ENCODE data around the gene SORCS1.

The SORCS1 gene

GRCh38 chr10:106727170-106727569 lies 437.3 kb downstream of the SORCS1 start:
- no peak for DNase-seq

- no peak for DNase-seq
Measured at GRCh38 chr10:106722524-106722923, 442.0 kb downstream of the SORCS1 start.

DNA sequence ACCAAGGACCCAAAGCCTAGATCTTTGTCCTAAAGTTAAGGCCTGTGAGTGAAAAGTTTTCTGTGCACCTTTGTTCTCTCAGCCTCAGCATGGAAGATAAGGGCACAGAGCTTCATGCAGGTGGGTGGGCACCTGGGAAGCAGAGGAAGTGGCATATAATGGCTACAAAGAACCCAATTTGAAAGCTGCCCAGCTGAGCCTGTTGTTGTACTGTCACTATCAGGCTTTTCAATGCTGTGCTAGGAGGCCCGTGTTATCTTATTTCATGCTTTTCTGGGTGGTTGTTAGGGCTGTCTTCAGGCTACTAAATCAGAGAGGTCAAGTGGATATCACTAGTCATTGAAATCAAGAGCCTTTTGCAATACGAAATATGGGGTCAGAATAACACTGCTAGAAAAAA lies 443.8 kb downstream of the SORCS1 start:
- DNase-seq: no peak

GRCh38 chr10:106716381-106716780 lies 448.1 kb downstream of the SORCS1 start:
- DNase-seq: no peak

DNA sequence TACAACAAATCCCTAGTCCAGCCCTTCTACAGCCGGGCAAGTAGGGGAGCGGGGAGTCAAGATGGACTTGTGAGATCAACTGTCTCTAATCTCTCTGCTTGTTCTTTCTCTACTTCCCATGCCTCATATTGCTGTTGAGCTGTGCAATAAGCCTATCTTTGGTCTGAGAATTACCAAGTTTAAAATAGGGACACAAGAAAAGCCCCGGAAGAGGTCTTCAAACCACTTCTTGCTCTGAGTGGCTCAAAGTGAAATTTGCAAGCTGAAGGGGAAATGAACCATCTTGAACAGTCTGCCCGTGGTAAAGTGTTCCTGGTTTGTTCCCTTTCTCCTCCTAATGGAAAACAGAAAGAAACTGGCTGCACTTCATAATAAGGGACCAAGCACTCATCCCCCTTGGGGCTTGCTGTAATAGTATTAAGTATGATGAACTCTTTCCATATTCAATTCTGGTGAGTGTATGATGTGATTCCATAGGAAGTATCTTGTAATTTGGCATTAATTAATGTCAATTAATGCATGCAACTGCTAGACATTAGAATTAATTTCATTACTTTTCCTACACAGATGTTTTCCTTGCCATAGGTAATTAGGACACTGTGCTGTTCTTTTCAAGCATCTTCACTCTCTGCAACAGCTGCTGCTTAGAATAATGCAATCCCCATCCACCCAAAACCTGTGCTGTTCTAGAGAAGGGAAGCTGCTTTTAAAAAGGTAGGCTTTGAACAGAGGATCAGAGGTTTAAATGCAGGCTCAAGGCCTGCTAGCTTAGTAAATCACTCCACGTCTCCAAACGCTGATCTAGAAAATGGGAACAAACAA lies 449.6 kb downstream of the SORCS1 start:
- peak in 1 of 4 experiments; percentile 5 for DNase-seq

GRCh38 chr10:106713846-106714245 lies 450.7 kb downstream of the SORCS1 start:
- DNase-seq: no peak

DNA sequence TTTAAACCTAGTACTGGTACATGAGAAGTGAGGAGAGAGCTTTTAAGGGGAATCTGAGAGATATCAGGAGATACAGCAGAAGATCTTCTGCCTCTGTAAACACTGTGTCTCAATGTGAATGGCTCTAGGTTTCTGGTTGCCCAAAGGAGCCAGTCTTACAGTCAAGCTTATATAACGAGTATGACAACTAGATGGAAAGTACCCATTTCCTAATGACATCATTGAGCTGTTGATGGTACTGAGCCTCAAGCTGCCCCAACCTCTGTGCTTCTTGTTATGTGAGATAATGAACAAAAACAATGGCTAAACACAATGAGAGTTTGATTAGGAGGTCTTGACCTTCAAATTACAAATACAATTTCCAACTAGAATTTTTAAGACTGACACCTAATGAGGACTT lies 451.5 kb downstream of the SORCS1 start:
- DNase-seq: peak in 1 of 4 experiments; percentile 1

DNA sequence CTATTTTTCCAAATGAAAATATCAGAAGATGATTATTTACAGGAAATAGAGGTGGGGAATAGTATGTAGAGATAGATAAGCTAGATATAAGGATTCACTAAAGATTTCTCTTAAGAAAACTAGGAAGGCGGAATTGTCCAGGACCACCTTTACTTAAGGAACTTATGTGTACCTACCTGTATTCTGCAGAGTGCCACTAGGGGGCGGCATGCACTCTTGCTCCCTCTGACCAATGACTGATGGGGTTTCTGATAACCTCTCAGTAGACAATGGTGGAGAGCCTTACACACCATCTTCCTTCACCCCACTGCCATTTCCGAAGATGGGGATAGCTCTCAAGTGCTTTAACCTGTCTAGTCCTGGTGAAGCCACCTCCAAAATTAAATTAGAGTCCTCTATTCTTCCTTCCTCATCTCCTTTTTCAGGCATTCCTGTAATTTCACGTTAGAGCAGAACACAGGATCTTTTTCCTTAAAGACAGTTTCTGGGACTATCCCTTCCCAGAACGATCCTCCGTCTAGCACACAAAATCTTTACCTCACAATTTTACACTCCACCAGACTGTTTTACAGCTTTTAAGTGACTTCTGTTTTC lies 453.1 kb downstream of the SORCS1 start:
- peak; percentile 53 to 78 (median 69) for DNase-seq

GRCh38 chr10:106708506-106708905 lies 456.0 kb downstream of the SORCS1 start:
- DNase-seq: no peak

GRCh38 chr10:106707657-106708056 lies 456.8 kb downstream of the SORCS1 start:
- DNase-seq: no peak

DNA sequence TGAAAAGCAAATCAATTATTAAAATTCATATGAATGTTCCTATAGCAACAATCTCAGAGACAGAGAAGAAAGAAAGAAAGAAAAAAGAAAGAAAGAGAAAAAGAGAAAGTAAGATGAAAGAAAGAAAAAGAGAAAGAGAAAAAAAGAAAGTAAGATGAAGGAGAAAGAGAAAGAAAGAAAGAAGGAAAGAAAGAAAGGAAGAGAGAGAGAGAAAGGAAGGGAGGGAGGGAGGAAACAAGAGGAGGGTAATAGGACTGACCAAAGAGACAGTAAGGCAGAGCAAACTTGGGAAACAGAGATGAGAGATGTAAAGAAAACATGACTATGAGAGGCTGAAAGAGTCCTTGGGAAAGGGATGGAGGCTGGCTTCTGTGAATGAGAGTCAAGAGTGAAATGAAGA lies 458.4 kb downstream of the SORCS1 start:
- DNase-seq: no peak

- DNase-seq: peak; percentile 67 to 78 (median 70)
Measured at GRCh38 chr10:106705681-106706100, 458.8 kb downstream of the SORCS1 start.

- DNase-seq: no peak
Measured at GRCh38 chr10:106696239-106696638, 468.3 kb downstream of the SORCS1 start.

- DNase-seq: no peak
Measured at GRCh38 chr10:106694696-106695095, 469.8 kb downstream of the SORCS1 start.

GRCh38 chr10:106682175-106682574 lies 482.3 kb downstream of the SORCS1 start:
- DNase-seq: no peak

- DNase-seq: no peak
Measured at GRCh38 chr10:106680061-106680460, 484.4 kb downstream of the SORCS1 start.

GRCh38 chr10:106679314-106679713 lies 485.2 kb downstream of the SORCS1 start:
- DNase-seq: no peak

DNA sequence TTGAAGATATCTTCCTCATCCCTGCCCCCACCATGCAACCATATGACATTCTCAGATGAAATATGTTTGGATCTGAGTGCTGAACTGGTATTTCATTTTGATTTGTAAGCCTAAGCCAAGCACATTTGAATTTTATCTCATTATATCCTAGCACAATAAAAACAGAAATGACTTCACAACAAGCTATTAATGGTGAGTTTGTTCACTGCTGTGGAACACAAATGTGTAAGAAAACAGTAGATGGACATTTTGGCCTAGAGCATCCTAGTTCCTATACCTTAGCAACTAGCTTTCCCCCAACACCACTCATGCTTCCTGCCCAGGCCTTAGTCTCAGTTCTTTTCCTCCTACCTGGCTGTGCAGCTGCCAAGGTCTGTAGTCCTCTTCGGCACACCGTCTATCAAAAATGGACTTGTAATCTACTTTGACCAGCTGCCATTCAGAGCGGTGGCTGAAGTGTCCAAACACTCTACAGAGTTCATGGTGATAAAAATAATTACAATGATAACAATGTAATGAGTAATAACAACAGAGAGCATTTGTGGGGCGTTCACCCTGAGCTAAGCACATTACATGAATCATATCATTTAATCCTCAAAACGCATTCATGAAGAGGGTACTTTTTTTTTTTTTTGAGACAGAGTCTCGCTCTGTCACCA lies 491.9 kb downstream of the SORCS1 start:
- DNase-seq: no peak

GRCh38 chr10:106661767-106662140 lies 502.8 kb downstream of the SORCS1 start:
- DNase-seq: no peak

GRCh38 chr10:106661133-106661766 lies 503.3 kb downstream of the SORCS1 start:
- no peak for DNase-seq

DNA sequence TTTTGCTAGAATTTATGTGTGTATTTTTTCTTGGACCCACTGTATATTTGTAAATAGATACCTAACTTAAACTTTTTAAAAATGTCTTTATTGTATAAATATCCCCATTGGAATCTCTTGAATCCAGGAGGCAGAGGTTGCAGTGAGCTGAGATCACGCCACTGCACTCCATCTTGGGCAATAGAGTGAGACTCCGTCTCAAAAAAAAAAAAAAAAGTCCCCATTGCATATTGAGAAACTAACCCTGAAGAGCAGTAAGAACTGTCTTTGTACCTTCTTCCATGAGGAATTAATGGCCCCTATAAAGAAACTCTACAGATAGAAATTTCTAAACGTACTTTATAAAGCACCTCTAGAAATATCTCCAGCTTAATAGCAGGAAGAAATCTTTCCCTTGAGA lies 504.0 kb downstream of the SORCS1 start:
- DNase-seq: no peak

DNA sequence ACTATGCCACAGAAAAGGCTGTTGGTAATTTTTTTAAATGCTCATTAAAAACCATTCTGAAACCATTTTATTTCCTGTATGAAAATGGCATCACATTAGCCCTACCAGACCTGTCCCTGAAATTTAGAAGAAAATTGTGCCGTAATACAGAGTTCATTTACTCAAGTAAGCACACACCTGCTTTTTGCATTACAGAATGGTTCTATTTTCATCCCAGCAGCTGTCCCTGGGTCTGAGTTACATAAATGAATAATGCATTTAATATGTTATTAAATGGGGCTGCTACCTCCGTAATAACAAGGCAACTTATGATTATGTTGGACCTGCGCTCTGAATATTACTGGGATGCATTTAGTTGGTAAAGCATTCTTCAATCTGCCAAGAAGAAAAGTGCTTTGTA lies 508.9 kb downstream of the SORCS1 start:
- no peak for DNase-seq

DNA sequence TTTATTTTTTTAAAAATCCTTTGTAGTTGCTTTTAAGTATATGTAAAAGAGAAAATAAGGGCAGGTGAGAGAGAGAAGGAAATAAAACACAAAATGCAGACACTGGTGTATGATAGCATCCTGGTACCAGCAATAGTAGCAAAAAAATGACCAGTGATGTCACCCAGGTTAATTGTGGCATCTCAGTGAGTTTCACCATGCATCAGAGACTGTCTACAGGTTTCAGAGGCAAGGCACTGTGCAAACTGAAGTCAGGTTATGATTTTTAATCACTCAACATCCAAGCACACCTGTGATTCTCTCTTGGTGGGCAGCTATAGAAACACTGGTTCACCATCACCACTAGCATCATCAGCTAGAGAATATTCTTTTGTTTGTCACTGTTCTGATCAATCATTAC lies 509.3 kb downstream of the SORCS1 start:
- no peak for DNase-seq

All from suppressor macrophage (primary cell).